Psoas muscle (tissue), 8 donors: Measurements from ENCODE around the gene GTF2F2. TPM values are rescaled to one million over a fixed set of nuclear protein-coding genes. Genes with fewer than 3 reads are reported as not detected.

Source experiments
- ATAC-seq, 4 donors: fragments of 200-7000 bp; cut with Tn5 transposase; one replicate each; pipeline ENCODE4 v1.9.1; 2020; ENCODE audit warnings: moderate library complexity in 3 of 4, mild to moderate bottlenecking in 2 of 4
- DNase-seq, 2 donors: peaks; one replicate each; pipeline ENCODE4 v3.0.0-alpha.2; 2020
- H3K27ac ChIP-seq: fragments of 200-600 bp; one replicate; pipeline ENCODE4 v1.8.0; 2022
- H3K27me3 ChIP-seq, 3 donors: fragments of 200-600 bp in 1 of 3; one replicate each; pipeline versions ENCODE4 v1.6.1 to v1.8.0; 2013 to 2022; ENCODE audit warnings: low read length in 2 of 3, mild to moderate bottlenecking in 2 of 3, moderate library complexity in 1 of 3; ENCODE audit not compliant: insufficient read depth in 3 of 3
- H3K36me3 ChIP-seq, 2 donors: fragments of 200-600 bp in 1 of 2; one replicate each; pipeline versions ENCODE4 v1.6.1 to v1.8.0; 2013 to 2022; ENCODE audit warnings: low read depth in 1 of 2, mild to moderate bottlenecking in 1 of 2, moderate library complexity in 1 of 2; ENCODE audit not compliant: insufficient read depth in 1 of 2
- H3K4me1 ChIP-seq: fragments of 200-600 bp; one replicate; pipeline ENCODE4 v1.8.0; 2022
- H3K4me3 ChIP-seq: fragments of 200-600 bp; one replicate; pipeline ENCODE4 v1.8.0; 2022; ENCODE audit warnings: mild to moderate bottlenecking
- H3K9me3 ChIP-seq: fragments of 200-600 bp; one replicate; pipeline ENCODE4 v1.8.0; 2022
- CTCF ChIP-seq: fragments of 200-600 bp; IDR thresholded peaks from one replicate; pipeline ENCODE4 v1.8.0; 2022; ENCODE audit warnings: antibody characterized with exemption
- WGBS, 3 donors: extraction: QIAGEN DNeasy Blood & Tissue Kit; methylation state at CpG; one replicate each; pipeline versions ENCODE4 v1.1.6 to v1.1.7; 2013; 5-methylcytosine and 5-hydroxymethylcytosine counted together
- intact Hi-C, 2 donors: fragments of 100-400 bp; cut with DNase I; formaldehyde crosslinking; loops; one replicate each; pipeline versions ENCODE4 v1.11.0 to v1.14.2; 2022
- polyA plus RNA-seq, 3 donors: library from polyadenylated mRNA; stranded (reverse); fragments of 200-250 nt; gene quantifications; one replicate each; pipeline ENCODE4 v1.2.3, GENCODE V29; 2013
- total RNA-seq, 4 donors: library from RNA; stranded (reverse); fragmentation: NEBNext Ultra II Directional in 2 of 4; extraction: Animal tissue kit (Norgen Biotek cat#: 25700) in 2 of 4; gene quantifications; one replicate each; pipeline versions ENCODE4 v1.2.1 to v1.2.4, GENCODE V29; 2021 to 2023
- donor health status: healthy with polysubstance abuse.
- donor health status: DM: no; HTN: no; CAD: no; lungs with moderate emphysema.
- donor health status: Bipolar disorder and iron deficiency.
- donor health status: healthy.
- donor health status: DM: yes; HTN: yes; CAD: no.
- donor health status: DM: no; HTN: no; CAD: no.
- donor health status: DM: no; HTN: no; CAD: no.
- donor health status: DM: yes; HTN: yes; CAD: no.

Gene GTF2F2
- total and polyA plus RNA-seq, 7 donors = 12.9 to 23.5 (median 19.2) TPM

DNA sequence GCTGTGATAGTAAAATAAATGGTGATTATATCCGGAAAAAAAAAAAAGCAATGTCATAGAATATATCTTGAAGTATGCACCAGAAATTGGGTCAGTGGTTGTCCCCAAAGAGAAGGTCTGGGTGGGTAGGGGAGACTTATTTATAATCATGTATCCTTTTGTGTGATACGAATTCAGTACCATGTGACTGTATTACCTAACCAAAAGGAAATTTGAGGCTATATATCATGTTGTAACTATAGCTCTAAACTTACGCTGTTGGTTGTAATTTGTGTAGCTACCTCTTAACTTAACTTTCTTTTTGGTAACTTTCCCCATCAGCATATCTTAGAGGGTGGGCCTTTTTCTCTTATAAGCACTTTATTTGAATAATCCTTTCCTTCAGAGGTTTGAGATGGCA, 105.7 kb downstream of the GTF2F2 start:
- intact Hi-C loops = no loop called here
- 44 to 65% (median 45%) methylated on average over 3 of the region's 3 CpGs for WGBS, 3 donors
- ATAC-seq = peak in 1 of 4 donors; percentile 69
- Histone ChIP-seq H3K27me3 (no peaks in the 10 kb centered on the region), H3K36me3 (no peaks in the 10 kb centered on the region), H3K4me3 (no peak overlapping the region), H3K4me1 (peaks cover 11% of the 10 kb centered on the region), H3K9me3 (no peaks in the 10 kb centered on the region), H3K27ac (no peak overlapping the region)
- TF ChIP-seq CTCF = no peak
- no peak for DNase-seq

- ATAC-seq = no peak
- H3K9me3 ChIP-seq = no peaks in the 10 kb centered on the region
- H3K27ac ChIP-seq = no peak overlapping the region
- H3K4me3 ChIP-seq = no peak overlapping the region
- no peaks in the 10 kb centered on the region for H3K27me3 ChIP-seq
- WGBS, 3 donors = 86 to 94% (median 93%) methylated on average over 4 to 5 of the region's 5 CpGs
- peaks cover 11% of the 10 kb centered on the region for H3K4me1 ChIP-seq
- H3K36me3 ChIP-seq = no peaks in the 10 kb centered on the region
- TF ChIP-seq CTCF = no peak
- no peak for DNase-seq
- intact Hi-C loops = no loop called here
Observed at GRCh38 chr13:45228002-45228401, 107.7 kb downstream of the GTF2F2 start.

GRCh38 chr13:45229172-45229571, 108.9 kb downstream of the GTF2F2 start:
- H3K4me3 ChIP-seq = no peak overlapping the region
- H3K4me1 ChIP-seq = peaks cover 11% of the 10 kb centered on the region
- H3K36me3 ChIP-seq = no peaks in the 10 kb centered on the region
- H3K9me3 ChIP-seq = no peaks in the 10 kb centered on the region
- ATAC-seq = no peak
- intact Hi-C loops = no loop called here
- DNase-seq = no peak
- no peak for TF ChIP-seq CTCF
- H3K27ac ChIP-seq = no peak overlapping the region
- WGBS, 3 donors = 96 to 99% (median 99%) methylated on average over 4 of the region's 4 CpGs
- H3K27me3 ChIP-seq = no peaks in the 10 kb centered on the region

- Histone ChIP-seq H3K27ac (no peak overlapping the region), H3K36me3 (no peaks in the 10 kb centered on the region), H3K27me3 (no peaks in the 10 kb centered on the region), H3K4me3 (no peak overlapping the region), H3K4me1 (peaks cover 3% of the 10 kb centered on the region), H3K9me3 (no peaks in the 10 kb centered on the region)
- intact Hi-C loops = no loop called here
- WGBS, 3 donors = 84 to 86% (median 85%) methylated on average over 4 of the region's 4 CpGs
- TF ChIP-seq CTCF = no peak
- ATAC-seq (no peak), DNase-seq (no peak)
Observed at GRCh38 chr13:45231305-45231704, 111.0 kb downstream of the GTF2F2 start.

DNA sequence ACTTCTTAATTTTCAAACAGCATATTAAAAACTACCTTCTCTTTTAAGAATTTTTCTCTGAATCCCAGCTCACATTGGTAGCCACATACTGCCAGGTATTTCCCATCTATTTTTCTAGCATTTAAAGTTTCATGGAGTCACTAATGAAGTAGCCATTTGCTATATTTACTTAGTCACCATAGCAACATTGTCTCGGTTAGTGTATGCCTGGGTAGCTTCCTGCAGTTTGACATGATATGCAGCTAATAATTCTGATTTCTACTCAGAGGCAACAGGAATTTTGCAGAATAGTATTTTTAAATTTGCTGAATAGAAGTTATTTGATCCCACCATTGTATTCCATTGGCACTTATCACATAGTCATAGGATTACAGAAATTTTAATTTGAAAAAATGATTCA, 111.4 kb downstream of the GTF2F2 start:
- ATAC-seq (no peak), DNase-seq (no peak)
- no peak overlapping the region for H3K27ac ChIP-seq
- H3K4me3 ChIP-seq = no peak overlapping the region
- H3K36me3 ChIP-seq = no peaks in the 10 kb centered on the region
- TF ChIP-seq CTCF = no peak
- H3K27me3 ChIP-seq = no peaks in the 10 kb centered on the region
- no peaks in the 10 kb centered on the region for H3K4me1 ChIP-seq
- intact Hi-C loops = no loop called here
- 14 to 17% (median 15%) methylated on average over 1 of the region's 1 CpG for WGBS, 3 donors
- no peaks in the 10 kb centered on the region for H3K9me3 ChIP-seq
